GM20000 (cell line): ENCODE measurements around the gene NCAM1.

Experiments
- DNase-seq: peaks from one replicate; pipeline ENCODE4 v3.0.0; 2012; ENCODE audit warnings: low spot score
- TF ChIP-seq, protein P1 (sequence below): IDR thresholded peaks from 2 replicates; pipeline ENCODE4 v1.5.1; 2012; ENCODE audit warnings: mild to moderate bottlenecking, control low read depth; ENCODE audit errors: extremely low read depth, missing control alignments

NCAM1 gene

DNA sequence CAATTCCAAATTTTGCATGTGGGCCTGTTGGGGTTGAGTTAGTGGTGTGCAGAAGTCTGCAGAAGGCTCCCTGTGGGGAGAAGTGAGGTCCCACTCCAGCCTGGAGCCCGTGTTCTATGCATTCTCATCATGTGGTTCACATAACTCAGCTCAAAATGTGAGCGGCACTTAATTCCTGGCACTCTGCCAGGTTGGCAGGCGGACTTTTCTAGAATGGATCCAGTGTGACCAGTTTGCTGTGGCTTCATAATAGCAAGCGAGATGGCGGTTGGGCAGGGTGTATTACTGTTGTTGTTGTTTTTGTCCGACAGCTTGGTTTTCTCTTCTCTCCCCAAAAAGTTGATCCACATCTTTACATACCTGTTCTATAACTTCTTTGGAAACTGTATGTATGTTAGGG is 206.4 kb downstream of the NCAM1 start:
- TF ChIP-seq, protein P1, sequence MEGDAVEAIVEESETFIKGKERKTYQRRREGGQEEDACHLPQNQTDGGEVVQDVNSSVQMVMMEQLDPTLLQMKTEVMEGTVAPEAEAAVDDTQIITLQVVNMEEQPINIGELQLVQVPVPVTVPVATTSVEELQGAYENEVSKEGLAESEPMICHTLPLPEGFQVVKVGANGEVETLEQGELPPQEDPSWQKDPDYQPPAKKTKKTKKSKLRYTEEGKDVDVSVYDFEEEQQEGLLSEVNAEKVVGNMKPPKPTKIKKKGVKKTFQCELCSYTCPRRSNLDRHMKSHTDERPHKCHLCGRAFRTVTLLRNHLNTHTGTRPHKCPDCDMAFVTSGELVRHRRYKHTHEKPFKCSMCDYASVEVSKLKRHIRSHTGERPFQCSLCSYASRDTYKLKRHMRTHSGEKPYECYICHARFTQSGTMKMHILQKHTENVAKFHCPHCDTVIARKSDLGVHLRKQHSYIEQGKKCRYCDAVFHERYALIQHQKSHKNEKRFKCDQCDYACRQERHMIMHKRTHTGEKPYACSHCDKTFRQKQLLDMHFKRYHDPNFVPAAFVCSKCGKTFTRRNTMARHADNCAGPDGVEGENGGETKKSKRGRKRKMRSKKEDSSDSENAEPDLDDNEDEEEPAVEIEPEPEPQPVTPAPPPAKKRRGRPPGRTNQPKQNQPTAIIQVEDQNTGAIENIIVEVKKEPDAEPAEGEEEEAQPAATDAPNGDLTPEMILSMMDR: no peak
- DNase-seq: no peak

DNA sequence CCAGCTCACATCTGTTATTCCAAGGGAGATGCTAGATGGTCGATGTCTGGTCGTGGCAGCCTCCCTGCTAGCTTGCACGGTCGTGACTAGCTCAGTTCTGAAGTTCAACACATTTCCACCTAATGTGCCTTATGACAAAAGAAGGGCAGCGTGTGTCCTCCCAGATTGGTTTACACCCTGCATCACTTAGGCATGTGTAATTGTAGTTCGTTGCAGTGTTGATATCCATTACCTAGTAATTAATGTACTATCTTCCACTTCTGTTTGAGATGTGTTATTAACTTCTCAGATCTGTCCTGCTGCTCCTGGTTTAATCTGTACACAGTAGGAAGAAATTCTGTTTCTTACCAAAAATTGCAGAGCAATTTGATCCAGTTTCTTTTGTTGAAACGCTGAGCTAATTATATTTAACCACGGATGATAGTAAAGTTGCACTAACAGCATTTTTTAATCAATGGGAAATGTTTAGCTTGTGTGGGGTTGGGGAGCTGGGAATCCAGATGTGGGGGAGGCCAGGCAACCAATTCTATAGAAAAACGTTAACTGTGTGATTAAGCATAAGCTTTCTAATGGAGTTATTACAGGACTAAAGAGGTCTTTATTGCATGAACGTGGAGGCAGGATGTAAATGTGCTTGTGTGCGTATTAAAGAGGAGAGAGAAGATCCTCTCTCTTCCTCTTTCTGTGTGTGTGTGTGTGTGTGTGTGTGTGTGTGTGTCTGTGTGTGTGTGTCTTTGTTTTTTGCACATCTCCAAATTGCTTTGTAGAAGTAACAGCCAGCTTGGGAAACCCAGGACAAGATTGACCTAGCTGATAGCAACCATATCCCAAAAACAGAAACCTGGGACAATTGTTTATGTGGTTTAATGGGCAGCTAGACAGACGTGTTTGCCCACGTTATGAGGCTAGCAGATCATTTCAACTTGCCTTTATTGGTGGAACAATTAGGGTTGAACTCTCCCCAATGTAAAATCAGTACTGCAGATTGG is 207.4 kb downstream of the NCAM1 start:
- TF ChIP-seq, protein P1: no peak
- DNase-seq: no peak

DNA sequence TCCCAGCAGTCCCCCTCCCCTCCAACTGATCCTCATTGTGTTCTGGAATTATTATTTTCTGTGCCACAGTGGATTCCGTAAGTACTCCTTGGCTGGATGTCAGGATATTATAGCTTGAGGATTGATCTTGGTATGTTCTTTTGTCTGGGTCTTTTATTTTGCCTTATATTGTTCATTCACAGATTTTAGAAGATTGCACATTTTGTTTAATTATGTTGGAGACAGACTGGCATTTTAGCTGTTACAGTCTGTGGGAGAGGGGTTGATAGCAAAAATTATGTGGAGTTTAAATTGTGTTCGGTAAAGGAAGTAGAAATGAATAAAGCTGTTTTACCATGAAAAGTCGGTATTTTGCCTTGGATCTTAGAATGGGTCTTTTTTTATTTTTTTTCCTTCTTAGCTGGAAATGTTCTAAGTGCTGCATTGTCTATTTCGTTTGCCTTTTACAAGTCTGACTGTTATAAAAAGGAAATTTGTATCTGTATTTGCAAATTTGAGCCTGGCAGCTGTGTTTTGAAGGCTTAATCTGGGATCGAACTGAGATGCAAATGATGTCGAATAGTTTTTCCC is 211.2 kb downstream of the NCAM1 start:
- TF ChIP-seq, protein P1: no peak
- DNase-seq: no peak

DNA sequence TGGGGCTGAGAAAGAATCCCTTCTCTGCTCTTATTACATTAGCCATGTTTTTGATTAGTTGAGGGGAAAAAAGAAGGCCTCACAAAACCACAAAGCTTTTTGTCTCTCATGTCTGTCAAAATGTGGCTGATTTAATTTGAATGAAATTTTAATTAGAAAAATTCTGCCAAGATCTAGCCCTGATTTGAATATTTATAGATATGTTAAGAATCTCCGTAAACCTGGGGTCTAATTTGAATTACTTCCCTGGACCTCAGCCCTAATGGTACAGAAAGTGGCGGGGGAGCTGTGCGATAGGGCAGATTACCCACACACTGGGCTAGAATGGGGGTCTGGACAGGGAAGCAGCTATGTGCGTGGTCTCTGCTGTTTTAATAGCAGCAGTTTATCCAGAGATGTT is 211.9 kb downstream of the NCAM1 start:
- DNase-seq: no peak

DNA sequence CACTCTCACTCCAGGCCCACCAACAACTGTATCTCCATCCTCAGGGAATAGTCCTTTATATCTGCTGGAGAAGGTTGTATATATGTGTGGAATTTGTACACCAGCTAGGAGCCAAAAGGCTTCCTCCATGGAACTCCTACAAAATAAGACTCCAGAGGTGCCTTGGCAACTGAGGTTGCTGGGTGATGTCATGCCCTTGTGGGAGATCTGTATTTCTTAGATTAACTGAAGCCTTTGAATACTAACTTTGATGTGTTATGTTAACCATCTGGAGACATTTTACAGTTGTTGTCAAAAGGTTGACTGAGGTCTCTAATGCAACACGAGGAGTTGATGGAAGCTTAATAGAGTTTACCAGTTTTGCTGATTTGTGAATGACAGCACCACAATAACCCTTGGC is 213.7 kb downstream of the NCAM1 start:
- TF ChIP-seq, protein P1: no peak
- DNase-seq: no peak

More for the DNA sequence above, 211.9 kb downstream of the NCAM1 start:
- TF ChIP-seq, protein P1: no peak

DNA sequence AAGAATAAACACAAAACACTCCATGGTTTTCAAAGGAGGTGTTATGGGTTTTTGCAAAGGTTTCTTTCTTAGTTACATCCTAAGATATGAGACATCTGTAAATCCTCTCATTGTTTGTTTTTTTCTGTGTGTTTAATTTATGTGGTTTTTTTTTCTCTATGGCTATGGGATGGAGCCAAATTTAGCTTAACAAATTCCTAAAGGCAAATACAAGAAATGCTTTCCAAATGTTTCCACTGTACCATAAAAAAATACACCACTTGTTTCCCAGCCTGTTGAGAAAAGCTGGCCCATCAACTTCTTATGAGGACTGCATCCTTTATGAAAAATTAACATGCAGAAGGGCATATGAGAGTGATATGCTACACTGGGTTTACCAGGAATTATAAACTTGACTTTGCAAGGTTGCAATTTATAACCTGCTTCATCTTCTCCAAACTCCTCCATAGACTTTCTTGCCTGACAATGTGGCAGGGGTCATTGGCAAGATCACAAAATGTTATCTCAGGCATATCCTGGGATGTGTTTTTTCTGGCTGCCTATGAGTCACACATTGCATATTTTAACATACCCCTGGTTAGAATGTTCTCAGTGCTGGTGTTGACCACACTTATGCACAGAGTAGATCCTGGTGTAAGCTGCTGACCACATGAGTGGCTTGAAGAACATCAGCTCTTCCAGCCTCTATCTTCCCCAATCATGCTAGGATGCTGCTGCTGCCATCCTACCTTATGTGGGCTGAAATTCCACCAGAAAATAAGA is 215.6 kb downstream of the NCAM1 start:
- DNase-seq: no peak
- TF ChIP-seq, protein P1: no peak

DNA sequence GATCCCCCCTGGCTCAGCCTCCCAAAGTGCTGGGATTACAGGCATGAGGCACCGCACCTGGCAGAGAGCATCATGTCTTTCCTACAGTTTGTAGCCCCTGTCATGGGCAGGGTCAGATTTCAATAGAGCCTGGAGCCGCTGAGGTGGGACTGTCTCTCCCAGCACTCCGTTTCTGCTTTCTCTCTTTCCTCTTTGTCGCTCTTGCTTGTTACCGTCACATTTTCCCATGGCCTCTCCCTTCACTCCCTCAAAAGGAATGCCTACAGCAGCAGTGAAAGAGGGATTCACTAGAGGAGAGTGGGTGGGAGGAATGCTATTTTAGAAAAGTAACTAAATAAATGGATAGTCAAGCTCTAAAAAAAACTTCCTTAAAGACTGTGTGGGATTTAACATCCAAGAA is 216.5 kb downstream of the NCAM1 start:
- TF ChIP-seq, protein P1: no peak

More for the DNA sequence above, 216.5 kb downstream of the NCAM1 start:
- DNase-seq: no peak
